Lower lobe of right lung (tissue), 2 donors: ENCODE results near the gene KIF2C. TPM values are rescaled to one million over a fixed set of nuclear protein-coding genes. Genes with fewer than 3 reads are reported as not detected.
"Not testable (repeated sequence)": the region's sequence is repeated elsewhere in the genome, so short reads cannot be mapped to it uniquely, and the experiment has no call there.

Experiments
- ATAC-seq, 2 donors: fragments of 200-7000 bp; cut with Tn5 transposase; one replicate each; pipeline ENCODE4 v1.9.1; 2020 to 2022; ENCODE audit warnings: mild to moderate bottlenecking in 2 of 2, moderate library complexity in 2 of 2
- DNase-seq: peaks from one replicate; pipeline ENCODE4 v3.0.0-alpha.2; 2020
- H3K27ac ChIP-seq: fragments of 200-600 bp; one replicate; pipeline ENCODE4 v1.8.0; 2022
- H3K27me3 ChIP-seq: fragments of 200-600 bp; one replicate; pipeline ENCODE4 v1.8.0; 2022; ENCODE audit warnings: low read depth
- H3K36me3 ChIP-seq: fragments of 200-600 bp; one replicate; pipeline ENCODE4 v1.8.0; 2022; ENCODE audit warnings: mild to moderate bottlenecking
- H3K4me1 ChIP-seq: fragments of 200-600 bp; one replicate; pipeline ENCODE4 v1.8.0; 2022
- H3K4me3 ChIP-seq: fragments of 200-600 bp; one replicate; pipeline ENCODE4 v1.8.0; 2022; ENCODE audit warnings: mild to moderate bottlenecking
- H3K9me3 ChIP-seq: fragments of 200-600 bp; one replicate; pipeline ENCODE4 v1.8.0; 2022
- CTCF ChIP-seq: fragments of 200-600 bp; IDR thresholded peaks from one replicate; pipeline ENCODE4 v1.8.0; 2022; ENCODE audit warnings: antibody characterized with exemption, mild to moderate bottlenecking
- intact Hi-C: fragments of 100-400 bp; cut with DNase I; formaldehyde crosslinking; loops from one replicate; pipeline ENCODE4 v1.11.0; 2022
- total RNA-seq: library from RNA; stranded (reverse); fragmentation: NEBNext Ultra II Directional; extraction: Animal tissue kit (Norgen Biotek cat#: 25700); gene quantifications from one replicate; pipeline ENCODE4 v1.2.1, GENCODE V29; 2021
- donor health status: DM: no; HTN: yes; CAD: no; lungs with severe emphysema.

KIF2C gene
- total RNA-seq, 1 donor from 2014 or later: 1.7 TPM

DNA sequence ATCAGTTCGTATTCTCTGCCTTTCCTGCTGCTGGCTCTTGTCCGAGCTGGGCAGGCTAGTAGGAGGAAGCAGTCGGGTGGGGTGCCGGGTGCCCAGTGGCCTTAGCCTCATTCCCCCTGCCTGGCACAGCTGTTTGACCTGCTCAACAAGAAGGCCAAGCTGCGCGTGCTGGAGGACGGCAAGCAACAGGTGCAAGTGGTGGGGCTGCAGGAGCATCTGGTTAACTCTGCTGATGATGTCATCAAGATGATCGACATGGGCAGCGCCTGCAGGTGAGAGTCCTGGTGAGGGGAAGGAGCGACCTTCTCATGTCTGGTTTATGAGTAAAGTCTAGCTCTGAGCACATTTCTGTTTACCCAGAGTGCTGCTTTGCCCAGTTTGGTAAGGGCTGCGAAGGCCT is 19.4 kb downstream of the KIF2C start:
- Histone ChIP-seq H3K4me1 (no peaks in the 10 kb centered on the region), H3K4me3 (no peak overlapping the region), H3K27ac (no peak overlapping the region), H3K27me3 (no peaks in the 10 kb centered on the region), H3K36me3 (no peaks in the 10 kb centered on the region), H3K9me3 (no peaks in the 10 kb centered on the region)
- no peak for TF ChIP-seq CTCF
- DNase-seq (no peak), ATAC-seq (no peak)
- intact Hi-C loops: no loop called here

DNA sequence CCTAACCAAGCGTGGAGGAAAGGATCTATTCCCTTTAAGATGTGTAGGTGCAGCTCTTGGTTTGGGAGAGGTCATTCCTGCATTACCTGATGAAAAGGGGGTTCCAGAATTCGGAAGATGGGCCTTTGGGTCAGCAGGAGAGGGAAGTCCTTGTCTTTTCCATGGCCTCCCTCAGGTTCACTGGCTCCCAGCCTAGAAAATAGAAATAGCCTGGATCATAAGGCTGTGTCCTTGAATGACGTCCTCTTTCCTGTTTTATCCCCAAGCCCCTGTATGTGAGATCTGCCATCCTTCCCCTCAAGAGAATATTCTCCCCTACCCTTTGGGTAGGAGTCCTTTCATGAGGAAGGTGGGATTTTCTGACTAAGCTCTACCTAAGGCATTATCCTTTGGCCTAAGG is 21.2 kb downstream of the KIF2C start:
- TF ChIP-seq CTCF: no peak

DNA sequence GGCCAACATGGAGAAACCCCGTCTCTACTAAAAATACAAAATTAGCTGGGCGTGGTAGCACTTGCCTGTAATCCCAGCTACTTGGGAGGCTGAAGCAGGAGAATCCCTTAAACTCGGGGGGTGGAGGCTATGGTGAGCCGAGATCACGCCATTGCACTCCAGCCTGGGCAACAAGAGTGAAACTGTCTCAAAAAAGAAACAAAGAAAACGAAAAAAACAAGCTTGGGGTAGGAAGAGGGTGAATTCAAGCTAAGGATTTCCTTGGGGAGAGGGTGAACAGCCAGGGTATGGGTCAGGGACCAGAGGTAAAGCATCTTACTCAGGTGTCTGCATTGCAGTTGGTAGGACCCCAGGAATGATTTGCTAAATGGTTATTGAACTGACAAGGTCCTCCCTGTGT is 26.8 kb downstream of the KIF2C start:
- not testable (repeated sequence) for ATAC-seq, DNase-seq, H3K27ac ChIP-seq

More for the DNA sequence above, 21.2 kb downstream of the KIF2C start:
- Histone ChIP-seq H3K36me3 (no peaks in the 10 kb centered on the region), H3K4me3 (no peak overlapping the region), H3K9me3 (no peaks in the 10 kb centered on the region), H3K27ac (no peak overlapping the region), H3K4me1 (no peaks in the 10 kb centered on the region), H3K27me3 (no peaks in the 10 kb centered on the region)
- no peak for DNase-seq
- no peak for ATAC-seq
- intact Hi-C loops: no loop called here

GRCh38 chr1:44775078-44775929 is 35.7 kb downstream of the KIF2C start, which contains the start of gene RPS8:
Gene RPS8 (plus strand): TSS chr1:44775540. CDS start chr1:44775597, 57 bp downstream.
- ATAC-seq (peak; percentile 93 to 96), DNase-seq (peak; percentile 93)
- Histone ChIP-seq H3K36me3 (peaks cover 41% of the 10 kb centered on the region), H3K27me3 (no peaks in the 10 kb centered on the region), H3K4me1 (peaks cover 29% of the 10 kb centered on the region), H3K9me3 (no peaks in the 10 kb centered on the region), H3K4me3 (peak within 1 kb of the TSS; percentile 97), H3K27ac (peak within 1 kb of the TSS; percentile 98)
- no peak for TF ChIP-seq CTCF
- intact Hi-C loops: no loop called here

More for the DNA sequence above, 26.8 kb downstream of the KIF2C start:
- H3K27me3 ChIP-seq, H3K4me1 ChIP-seq, intact Hi-C loops, H3K4me3 ChIP-seq, H3K36me3 ChIP-seq, H3K9me3 ChIP-seq: not testable (repeated sequence)

DNA sequence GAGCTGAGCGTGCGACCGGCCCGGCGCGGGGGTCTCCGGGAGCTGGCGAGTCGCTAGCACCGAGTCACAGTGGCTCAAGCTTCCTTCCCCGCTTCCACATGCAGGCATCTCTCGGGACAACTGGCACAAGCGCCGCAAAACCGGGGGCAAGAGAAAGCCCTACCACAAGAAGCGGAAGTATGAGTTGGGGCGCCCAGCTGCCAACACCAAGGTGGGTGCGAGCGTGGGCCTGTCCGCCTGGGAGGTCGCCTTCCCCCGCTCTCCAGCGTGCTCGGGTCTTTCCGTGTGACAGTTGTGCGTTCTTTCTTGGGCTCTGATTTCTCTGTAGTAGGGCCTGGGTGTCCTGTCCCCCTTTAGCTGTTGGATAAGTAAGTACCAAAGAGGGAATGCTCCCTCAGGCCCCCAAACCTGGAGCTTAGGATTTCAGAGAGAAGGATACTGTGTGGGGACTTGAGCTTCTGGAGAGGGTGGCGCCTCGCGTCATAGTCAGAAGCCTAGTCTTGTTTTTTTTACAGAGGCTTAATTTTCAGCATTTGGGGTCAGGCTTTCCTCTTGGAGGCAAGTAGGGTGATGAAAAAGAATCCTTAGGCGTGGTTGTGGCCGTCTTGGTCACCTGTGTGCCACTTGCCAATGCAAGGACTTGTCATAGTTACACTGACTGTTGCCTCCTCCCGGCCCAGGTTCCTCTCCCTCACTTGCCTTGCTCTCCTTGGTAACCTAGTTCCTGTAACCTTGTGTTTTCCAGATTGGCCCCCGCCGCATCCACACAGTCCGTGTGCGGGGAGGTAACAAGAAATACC is 36.5 kb downstream of the KIF2C start:
- Histone ChIP-seq H3K4me1 (peaks cover 29% of the 10 kb centered on the region), H3K4me3 (peak overlapping the region; percentile 97), H3K9me3 (no peaks in the 10 kb centered on the region), H3K27ac (peak overlapping the region; percentile 98), H3K36me3 (peaks cover 49% of the 10 kb centered on the region), H3K27me3 (no peaks in the 10 kb centered on the region)
- intact Hi-C loops: no loop called here
- peak; percentile 30 to 38 for ATAC-seq
- TF ChIP-seq CTCF: no peak
- no peak for DNase-seq
